GM19351 (cell line): ENCODE data around the gene ST8SIA2.

Experiments
- ATAC-seq: cut with Tn5 transposase; IDR thresholded peaks from one replicate; pipeline ENCODE4 v1.9.1; 2021; ENCODE audit warnings: mild to moderate bottlenecking, moderate library complexity; ENCODE audit not compliant: unreplicated experiment

ST8SIA2 gene

GRCh38 chr15:92395098-92395635, 1.5 kb downstream of the ST8SIA2 start:
- ATAC-seq: no peak

GRCh38 chr15:92399271-92399950, 5.7 kb downstream of the ST8SIA2 start:
- no peak for ATAC-seq

- no peak for ATAC-seq
These were observed 6.9 kb downstream of the ST8SIA2 start for GRCh38 chr15:92400573-92400972.

- ATAC-seq: no peak
These were observed 7.5 kb downstream of the ST8SIA2 start for GRCh38 chr15:92400980-92401787.

- ATAC-seq: no peak
These were observed 9.1 kb downstream of the ST8SIA2 start for GRCh38 chr15:92402751-92403150.

- ATAC-seq: no peak
These were observed 12.3 kb downstream of the ST8SIA2 start for GRCh38 chr15:92405942-92406341.

GRCh38 chr15:92407321-92407720, 13.6 kb downstream of the ST8SIA2 start:
- ATAC-seq: no peak

- no peak for ATAC-seq
These were observed 14.2 kb downstream of the ST8SIA2 start for GRCh38 chr15:92407916-92408315.

GRCh38 chr15:92409006-92409405, 15.3 kb downstream of the ST8SIA2 start:
- ATAC-seq: no peak

- no peak for ATAC-seq
These were observed 15.8 kb downstream of the ST8SIA2 start for GRCh38 chr15:92409521-92409920.

GRCh38 chr15:92410537-92410936, 16.9 kb downstream of the ST8SIA2 start:
- ATAC-seq: no peak

- ATAC-seq: no peak
These were observed 17.6 kb downstream of the ST8SIA2 start for GRCh38 chr15:92411256-92411655.

- ATAC-seq: no peak
These were observed 19.8 kb downstream of the ST8SIA2 start for GRCh38 chr15:92413510-92413909.

GRCh38 chr15:92415639-92416297, 22.1 kb downstream of the ST8SIA2 start:
- no peak for ATAC-seq

- no peak for ATAC-seq
These were observed 22.9 kb downstream of the ST8SIA2 start for GRCh38 chr15:92416557-92416956.

- no peak for ATAC-seq
These were observed 24.0 kb downstream of the ST8SIA2 start for GRCh38 chr15:92417716-92418115.

GRCh38 chr15:92418864-92419263, 25.2 kb downstream of the ST8SIA2 start:
- no peak for ATAC-seq

- ATAC-seq: no peak
These were observed 28.3 kb downstream of the ST8SIA2 start for GRCh38 chr15:92421976-92422375.

- no peak for ATAC-seq
These were observed 32.0 kb downstream of the ST8SIA2 start for GRCh38 chr15:92425578-92426225.

GRCh38 chr15:92429378-92430068, 35.8 kb downstream of the ST8SIA2 start:
- no peak for ATAC-seq

- no peak for ATAC-seq
These were observed 36.4 kb downstream of the ST8SIA2 start for GRCh38 chr15:92430069-92430440.
